ENCODE data around the gene COL16A1. TPM values are rescaled to one million over a fixed set of nuclear protein-coding genes. Genes with fewer than 3 reads are reported as not detected.

Gene COL16A1
- total RNA-seq, 2 experiments from 2014 or later: 0.09 TPM; not detected in 1

GRCh38 chr1:31627930-31628559 is 75.8 kb downstream of the COL16A1 start:
- intact Hi-C loops (cut with DNase I, micrococcal nuclease): no loop called here
- no peak overlapping the region for H3K27ac Mint-ChIP-seq
- DNase-seq: no peak
- H3K4me1 Mint-ChIP-seq: no peaks in the 10 kb centered on the region
- CTCF ChIA-PET: interaction anchor here (0.7 kb wide), 1 partner anchor 53 kb away, joined by 3 read pairs; no protein-coding TSS in a partner anchor
- no peaks in the 10 kb centered on the region for H3K9me3 Mint-ChIP-seq (ENCODE audit: low read depth)
- ATAC-seq: no peak
- peaks cover 19% of the 10 kb centered on the region for H3K36me3 Mint-ChIP-seq (ENCODE audit: low read depth)
- H3K27me3 Mint-ChIP-seq: no peaks in the 10 kb centered on the region
- POLR2A ChIA-PET: no interaction called here
- no peak overlapping the region for H3K4me3 Mint-ChIP-seq

GRCh38 chr1:31627301-31627929 is 76.4 kb downstream of the COL16A1 start:
- Mint-ChIP-seq H3K27me3 (no peaks in the 10 kb centered on the region), H3K27ac (no peak overlapping the region), H3K36me3 (ENCODE audit: low read depth) (peaks cover 15% of the 10 kb centered on the region), H3K4me1 (no peaks in the 10 kb centered on the region), H3K9me3 (ENCODE audit: low read depth) (no peaks in the 10 kb centered on the region), H3K4me3 (no peak overlapping the region)
- intact Hi-C loops (cut with DNase I, micrococcal nuclease): no loop called here
- DNase-seq (no peak), ATAC-seq (no peak)
- ChIA-PET CTCF (no interaction called here), POLR2A (no interaction called here)

DNA sequence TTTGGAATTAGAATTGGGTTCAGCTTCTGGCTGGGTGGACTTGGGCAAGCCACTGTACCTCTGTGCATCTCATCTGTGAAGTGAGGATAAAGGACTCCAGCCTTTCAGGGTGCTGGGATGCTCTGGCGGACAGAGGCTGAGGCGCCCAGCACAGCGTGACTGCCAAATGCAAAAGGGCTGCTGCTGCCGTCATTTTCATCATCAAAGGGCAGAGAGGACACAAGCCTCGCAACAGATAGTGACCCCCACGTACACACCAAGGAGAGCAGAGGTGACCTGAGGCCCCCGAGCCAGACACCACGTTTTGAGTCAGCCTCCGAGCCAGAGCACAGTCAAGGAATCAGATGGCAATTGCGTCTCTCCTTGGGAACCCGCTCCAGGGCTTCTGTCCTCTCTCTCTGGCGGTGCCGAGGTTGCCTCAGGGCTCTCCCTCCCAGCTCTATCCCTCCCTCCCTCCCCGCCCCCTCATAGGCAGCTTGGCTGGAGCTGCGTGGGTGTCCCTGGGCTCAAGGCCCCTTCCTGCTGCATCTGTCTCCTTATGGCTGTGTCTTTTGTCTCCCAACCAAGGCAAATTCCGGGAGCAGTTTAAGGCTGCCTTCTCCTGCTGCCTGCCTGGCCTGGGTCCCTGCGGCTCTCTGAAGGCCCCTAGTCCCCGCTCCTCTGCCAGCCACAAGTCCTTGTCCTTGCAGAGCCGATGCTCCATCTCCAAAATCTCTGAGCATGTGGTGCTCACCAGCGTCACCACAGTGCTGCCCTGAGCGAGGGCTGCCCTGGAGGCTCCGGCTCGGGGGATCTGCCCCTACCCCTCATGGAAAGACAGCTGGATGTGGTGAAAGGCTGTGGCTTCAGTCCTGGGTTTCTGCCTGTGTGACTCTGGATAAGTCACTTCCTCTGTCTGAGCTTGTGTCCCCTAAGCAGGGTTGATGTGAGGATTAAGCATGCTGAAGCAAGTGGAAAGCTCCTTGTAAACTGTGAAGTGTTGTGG is 77.3 kb downstream of the COL16A1 start:
- Mint-ChIP-seq H3K4me1 (no peaks in the 10 kb centered on the region), H3K27ac (no peak overlapping the region), H3K4me3 (no peak overlapping the region), H3K9me3 (ENCODE audit: low read depth) (no peaks in the 10 kb centered on the region), H3K36me3 (ENCODE audit: low read depth) (peaks cover 13% of the 10 kb centered on the region), H3K27me3 (no peaks in the 10 kb centered on the region)
- ChIA-PET POLR2A (no interaction called here), CTCF (interaction anchor here (0.6 kb wide), 1 partner anchor 47 kb away, joined by 3 read pairs; no protein-coding TSS in a partner anchor)
- DNase-seq (no peak), ATAC-seq (no peak)
- intact Hi-C loops (cut with DNase I, micrococcal nuclease): no loop called here

GRCh38 chr1:31625561-31626222 is 78.1 kb downstream of the COL16A1 start:
- Mint-ChIP-seq H3K27ac (no peak overlapping the region), H3K4me3 (no peak overlapping the region), H3K4me1 (no peaks in the 10 kb centered on the region), H3K36me3 (ENCODE audit: low read depth) (peaks cover 13% of the 10 kb centered on the region), H3K9me3 (ENCODE audit: low read depth) (no peaks in the 10 kb centered on the region), H3K27me3 (no peaks in the 10 kb centered on the region)
- intact Hi-C loops (cut with DNase I, micrococcal nuclease): no loop called here
- ChIA-PET POLR2A (no interaction called here), CTCF (interaction anchor here (0.6 to 0.7 kb wide), 2 partner anchors 29 to 47 kb away, joined by 3 read pairs; no protein-coding TSS in a partner anchor)
- ATAC-seq (no peak), DNase-seq (no peak)

GRCh38 chr1:31624731-31625514 is 78.9 kb downstream of the COL16A1 start:
- Mint-ChIP-seq H3K27me3 (no peaks in the 10 kb centered on the region), H3K4me3 (no peak overlapping the region), H3K27ac (no peak overlapping the region), H3K9me3 (ENCODE audit: low read depth) (no peaks in the 10 kb centered on the region), H3K36me3 (ENCODE audit: low read depth) (peaks cover 10% of the 10 kb centered on the region), H3K4me1 (no peaks in the 10 kb centered on the region)
- intact Hi-C loops (cut with DNase I, micrococcal nuclease): no loop called here
- DNase-seq: no peak
- ATAC-seq: no peak
- CTCF ChIA-PET: interaction anchor here (0.6 to 0.7 kb wide), 2 partner anchors 22 to 28 kb away, joined by 3 read pairs; no protein-coding TSS in a partner anchor
- POLR2A ChIA-PET: no interaction called here

GRCh38 chr1:31624309-31624708 is 79.5 kb downstream of the COL16A1 start:
- Mint-ChIP-seq H3K27me3 (peaks cover 3% of the 10 kb centered on the region), H3K4me3 (no peak overlapping the region), H3K4me1 (no peaks in the 10 kb centered on the region), H3K27ac (no peak overlapping the region), H3K9me3 (ENCODE audit: low read depth) (no peaks in the 10 kb centered on the region), H3K36me3 (ENCODE audit: low read depth) (peaks cover 6% of the 10 kb centered on the region)
- intact Hi-C loops (cut with DNase I, micrococcal nuclease): no loop called here
- CTCF ChIA-PET: interaction anchor here (0.6 kb wide), 1 partner anchor 22 kb away, joined by 3 read pairs; no protein-coding TSS in a partner anchor
- DNase-seq: no peak
- POLR2A ChIA-PET: no interaction called here
- peak; percentile 30 for ATAC-seq

GRCh38 chr1:31623365-31623764 is 80.5 kb downstream of the COL16A1 start:
- no peak overlapping the region for H3K27ac Mint-ChIP-seq
- ATAC-seq: no peak
- H3K36me3 Mint-ChIP-seq (ENCODE audit: low read depth): peaks cover 4% of the 10 kb centered on the region
- ChIA-PET POLR2A (no interaction called here), CTCF (no interaction called here)
- no peaks in the 10 kb centered on the region for H3K9me3 Mint-ChIP-seq (ENCODE audit: low read depth)
- H3K4me3 Mint-ChIP-seq: no peak overlapping the region
- peaks cover 6% of the 10 kb centered on the region for H3K27me3 Mint-ChIP-seq
- no peak for DNase-seq
- intact Hi-C loops (cut with DNase I, micrococcal nuclease): no loop called here
- H3K4me1 Mint-ChIP-seq: no peaks in the 10 kb centered on the region

GRCh38 chr1:31621847-31622730 is 81.7 kb downstream of the COL16A1 start:
- Mint-ChIP-seq H3K4me1 (peaks cover 3% of the 10 kb centered on the region), H3K4me3 (no peak overlapping the region), H3K9me3 (ENCODE audit: low read depth) (no peaks in the 10 kb centered on the region), H3K27me3 (peaks cover 10% of the 10 kb centered on the region), H3K36me3 (ENCODE audit: low read depth) (peaks cover 4% of the 10 kb centered on the region), H3K27ac (no peak overlapping the region)
- ChIA-PET POLR2A (interaction anchor here (0.6 kb wide), 1 partner anchor 57 kb away, joined by 3 read pairs; no protein-coding TSS in a partner anchor), CTCF (interaction anchor here (0.7 kb wide), 1 partner anchor 58 kb away, joined by 3 read pairs; no protein-coding TSS in a partner anchor)
- intact Hi-C loops (cut with DNase I, micrococcal nuclease): no loop called here
- DNase-seq (no peak), ATAC-seq (no peak)

- Mint-ChIP-seq H3K9me3 (ENCODE audit: low read depth) (no peaks in the 10 kb centered on the region), H3K27ac (no peak overlapping the region), H3K4me1 (peaks cover 3% of the 10 kb centered on the region), H3K27me3 (peaks cover 16% of the 10 kb centered on the region), H3K36me3 (ENCODE audit: low read depth) (peaks cover 4% of the 10 kb centered on the region), H3K4me3 (no peak overlapping the region)
- ChIA-PET CTCF (no interaction called here), POLR2A (no interaction called here)
- ATAC-seq (no peak), DNase-seq (no peak)
- intact Hi-C loops (cut with DNase I, micrococcal nuclease): no loop called here
Observed at GRCh38 chr1:31621498-31621820, 82.4 kb downstream of the COL16A1 start.

Data from activated CD4-positive, alpha-beta T cell treated with anti-CD3 and anti-CD28 coated beads for 36 hours (primary cell).